ENCODE measurements around the gene ZNF44. TPM values are rescaled to one million over a fixed set of nuclear protein-coding genes. Genes with fewer than 3 reads are reported as not detected.

The ZNF44 gene
- total and polyA plus RNA-seq, 2 of the 13 experiments (the other 11 are each of a cell fraction or from before 2014, with no cell fraction given), result 6.9 to 15.7 TPM

- TF ChIP-seq PAXIP1 (CRISPR knock-in tag; conservative IDR thresholded peaks at IDR 0.05) (0 out of 2 replicates have a peak, but pooled peaks have one; percentile 8), ZNF883 (CRISPR knock-in tag; IDR thresholded peaks at IDR 0.05; ENCODE audit: not compliant biosample characterization) (peak; percentile 68), ZNF777 (CRISPR knock-in tag; IDR thresholded peaks at IDR 0.05) (peak; percentile 51; the same call in 1 of the 2 replicates), ZNF615 (CRISPR knock-in tag; IDR thresholded peaks at IDR 0.05; ENCODE audit: borderline replicate concordance) (no peak; the same call in 1 of the 2 replicates), GABPA (IDR thresholded peaks at IDR 0.05; ENCODE audit: low read depth, low read length) (no peak), GABPA (CRISPR knock-in tag; IDR thresholded peaks at IDR 0.05; ENCODE audit: low read depth) (peak; percentile 51; the same call in 1 of the 2 replicates), NR2F2 (IDR thresholded peaks at IDR 0.05; ENCODE audit: borderline replicate concordance, low read depth) (no peak; the same call in 1 of the 2 replicates), FOSL1 (CRISPR knock-in tag; IDR thresholded peaks at IDR 0.05; ENCODE audit: borderline replicate concordance) (no peak), ZNF879 (CRISPR knock-in tag; IDR thresholded peaks at IDR 0.05) (no peak; the same call in 1 of the 2 replicates), HIVEP1 (CRISPR knock-in tag; IDR thresholded peaks at IDR 0.05) (no peak; the same call in none of the 2 replicates), ZNF296 (CRISPR knock-in tag; conservative IDR thresholded peaks at IDR 0.05) (no peak), ARID4A (CRISPR knock-in tag; IDR thresholded peaks at IDR 0.05; ENCODE audit: borderline replicate concordance) (peak; percentile 79; the same call in 1 of the 2 replicates), PAX8 (CRISPR knock-in tag; IDR thresholded peaks at IDR 0.05; ENCODE audit: borderline replicate concordance) (peak; percentile 5; the same call in 1 of the 2 replicates), ZNF20 (CRISPR knock-in tag; IDR thresholded peaks at IDR 0.05) (no peak), CHCHD3 (CRISPR knock-in tag; IDR thresholded peaks at IDR 0.05) (no peak)
- TF ChIP-seq, protein P1, sequence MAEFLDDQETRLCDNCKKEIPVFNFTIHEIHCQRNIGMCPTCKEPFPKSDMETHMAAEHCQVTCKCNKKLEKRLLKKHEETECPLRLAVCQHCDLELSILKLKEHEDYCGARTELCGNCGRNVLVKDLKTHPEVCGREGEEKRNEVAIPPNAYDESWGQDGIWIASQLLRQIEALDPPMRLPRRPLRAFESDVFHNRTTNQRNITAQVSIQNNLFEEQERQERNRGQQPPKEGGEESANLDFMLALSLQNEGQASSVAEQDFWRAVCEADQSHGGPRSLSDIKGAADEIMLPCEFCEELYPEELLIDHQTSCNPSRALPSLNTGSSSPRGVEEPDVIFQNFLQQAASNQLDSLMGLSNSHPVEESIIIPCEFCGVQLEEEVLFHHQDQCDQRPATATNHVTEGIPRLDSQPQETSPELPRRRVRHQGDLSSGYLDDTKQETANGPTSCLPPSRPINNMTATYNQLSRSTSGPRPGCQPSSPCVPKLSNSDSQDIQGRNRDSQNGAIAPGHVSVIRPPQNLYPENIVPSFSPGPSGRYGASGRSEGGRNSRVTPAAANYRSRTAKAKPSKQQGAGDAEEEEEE (CRISPR knock-in tag; IDR thresholded peaks at IDR 0.05; ENCODE audit: borderline replicate concordance), result no peak
Measured at GRCh38 chr19:12333162-12334159, 38.8 kb upstream of the ZNF44 start, which contains the start of gene ZNF563 (continued).

All from HepG2 (cell line).